GM18519 (cell line): ENCODE measurements around the gene CRTAC1.

Source experiments
- ATAC-seq: cut with Tn5 transposase; IDR thresholded peaks from one replicate; pipeline ENCODE4 v1.9.1; 2021; ENCODE audit warnings: mild to moderate bottlenecking, moderate library complexity; ENCODE audit not compliant: unreplicated experiment, low FRiP score

CRTAC1 gene, protein sequence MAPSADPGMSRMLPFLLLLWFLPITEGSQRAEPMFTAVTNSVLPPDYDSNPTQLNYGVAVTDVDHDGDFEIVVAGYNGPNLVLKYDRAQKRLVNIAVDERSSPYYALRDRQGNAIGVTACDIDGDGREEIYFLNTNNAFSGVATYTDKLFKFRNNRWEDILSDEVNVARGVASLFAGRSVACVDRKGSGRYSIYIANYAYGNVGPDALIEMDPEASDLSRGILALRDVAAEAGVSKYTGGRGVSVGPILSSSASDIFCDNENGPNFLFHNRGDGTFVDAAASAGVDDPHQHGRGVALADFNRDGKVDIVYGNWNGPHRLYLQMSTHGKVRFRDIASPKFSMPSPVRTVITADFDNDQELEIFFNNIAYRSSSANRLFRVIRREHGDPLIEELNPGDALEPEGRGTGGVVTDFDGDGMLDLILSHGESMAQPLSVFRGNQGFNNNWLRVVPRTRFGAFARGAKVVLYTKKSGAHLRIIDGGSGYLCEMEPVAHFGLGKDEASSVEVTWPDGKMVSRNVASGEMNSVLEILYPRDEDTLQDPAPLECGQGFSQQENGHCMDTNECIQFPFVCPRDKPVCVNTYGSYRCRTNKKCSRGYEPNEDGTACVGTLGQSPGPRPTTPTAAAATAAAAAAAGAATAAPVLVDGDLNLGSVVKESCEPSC

DNA sequence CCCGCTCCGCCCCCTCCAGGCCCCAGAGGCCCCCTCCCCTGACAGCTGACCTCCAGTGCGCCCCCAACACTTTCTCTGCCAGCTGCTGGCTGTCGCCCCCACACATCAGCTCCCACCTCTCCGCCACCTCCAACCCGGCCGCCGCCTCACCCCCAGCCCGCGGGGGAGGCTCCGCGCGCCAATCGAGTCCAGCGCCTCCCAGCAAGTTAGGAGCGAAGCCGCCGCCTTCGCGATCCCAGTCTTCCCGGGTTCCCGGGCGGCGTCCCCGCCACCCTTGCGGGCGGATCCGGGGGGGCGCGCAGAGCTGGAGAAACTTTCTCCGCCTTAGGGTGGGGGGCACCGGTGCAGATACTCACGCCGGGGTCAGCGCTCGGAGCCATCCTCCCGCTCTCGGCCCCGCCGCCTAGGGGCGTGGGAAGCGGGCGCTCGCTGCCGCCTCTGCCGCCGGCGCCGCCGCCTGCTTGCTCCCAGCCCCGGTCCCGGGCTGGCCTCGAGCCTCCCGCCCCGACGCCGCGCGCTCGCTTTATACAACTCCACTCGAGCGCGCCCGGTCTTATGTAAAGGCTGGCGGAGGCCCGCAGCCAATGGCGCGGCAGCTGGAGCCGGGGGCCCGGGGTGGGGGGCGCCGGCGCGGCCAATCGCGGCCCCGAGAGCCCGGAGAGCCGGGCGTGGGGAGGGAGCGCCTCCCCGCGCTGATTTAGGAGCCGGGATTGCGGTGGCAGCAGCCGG lies at the start of gene CRTAC1:
Gene CRTAC1 (minus strand): TSS at position 529 of the 729 bp plus-strand sequence. CDS start 149 bp downstream, at position 380.
- no peak for ATAC-seq

DNA sequence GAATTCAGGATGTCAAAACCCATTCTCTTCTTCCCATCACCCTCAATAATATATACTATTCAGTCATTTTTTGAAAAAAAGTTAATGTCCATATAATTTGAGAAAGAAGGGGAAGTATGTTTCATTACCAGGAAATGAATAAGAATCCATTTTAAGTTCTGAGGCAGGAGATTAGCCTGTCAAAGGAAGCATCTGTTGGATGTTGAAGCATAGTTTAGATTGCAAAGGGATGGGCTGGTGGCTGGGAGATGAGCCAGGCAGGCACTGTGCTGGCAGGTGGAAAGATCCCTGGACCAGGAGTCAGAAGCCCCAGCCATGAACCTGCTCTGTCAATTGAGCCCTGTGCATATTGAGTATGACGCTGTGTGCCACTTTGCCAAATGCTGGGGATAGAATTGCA lies 48.4 kb upstream of the CRTAC1 start:
- no peak for ATAC-seq

DNA sequence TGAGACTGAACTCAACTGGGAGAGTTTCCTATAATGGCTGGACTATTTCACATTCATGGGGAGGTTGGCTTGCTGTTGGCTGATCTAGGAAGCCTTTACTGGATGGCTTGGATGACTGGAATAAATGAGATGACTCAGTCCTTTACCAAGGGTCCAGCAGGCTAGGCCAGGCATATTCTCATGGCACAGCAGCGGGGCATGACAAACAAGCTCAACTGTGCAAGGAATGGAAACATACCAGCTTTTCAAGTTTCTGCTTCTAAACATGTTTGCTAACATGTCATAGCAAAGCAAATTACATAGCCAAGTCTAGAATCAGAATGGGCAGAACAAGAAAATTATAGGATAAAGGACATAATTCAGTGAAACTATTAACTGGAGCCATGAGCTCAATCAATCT lies 46.8 kb upstream of the CRTAC1 start:
- no peak for ATAC-seq

DNA sequence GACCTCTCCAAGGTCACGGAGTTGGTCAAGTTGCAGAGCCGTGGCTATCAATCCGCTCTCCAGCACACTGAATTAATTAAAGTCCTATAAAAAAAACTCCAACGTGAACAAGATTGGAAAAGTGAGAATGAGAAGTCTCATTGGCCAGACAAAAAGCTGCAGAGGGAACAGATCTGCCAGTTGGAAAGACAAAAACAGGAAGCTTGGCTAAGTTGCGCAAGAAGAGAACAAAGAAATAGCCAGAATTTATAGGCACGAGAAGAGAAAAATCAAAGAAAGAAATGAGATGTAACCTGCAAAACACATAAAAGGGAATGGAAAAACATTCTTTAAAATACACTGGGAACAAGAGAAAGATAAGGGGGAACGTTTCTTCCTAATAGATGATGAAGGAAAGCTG lies 45.7 kb upstream of the CRTAC1 start:
- ATAC-seq = no peak

DNA sequence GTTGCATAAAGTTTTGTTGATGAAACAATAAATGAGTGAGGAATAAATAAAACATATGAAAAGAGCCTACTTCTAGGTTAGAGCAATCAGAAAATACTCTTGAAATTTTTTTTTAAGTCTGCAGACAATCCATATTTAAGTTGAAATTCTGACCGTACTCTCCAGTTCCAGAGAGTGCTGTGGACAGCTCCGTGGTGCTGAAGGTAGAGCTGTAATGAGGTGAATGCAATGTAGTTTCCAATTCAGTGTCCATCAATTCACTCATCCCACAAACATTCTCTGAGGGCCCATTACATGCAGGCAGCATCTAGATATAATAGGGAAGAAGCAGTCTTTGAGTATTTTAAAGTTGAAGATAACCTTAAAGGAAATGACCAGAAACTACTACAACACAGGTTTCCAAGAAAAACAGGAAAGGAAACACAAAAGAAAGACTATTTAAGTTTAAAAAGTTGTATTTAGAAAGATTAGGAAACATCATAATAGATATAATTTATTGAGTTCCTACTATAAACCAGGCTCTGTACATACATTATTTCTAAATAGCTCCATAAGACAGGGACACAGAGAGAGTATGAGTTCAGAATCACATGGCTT lies 44.0 kb upstream of the CRTAC1 start:
- no peak for ATAC-seq

DNA sequence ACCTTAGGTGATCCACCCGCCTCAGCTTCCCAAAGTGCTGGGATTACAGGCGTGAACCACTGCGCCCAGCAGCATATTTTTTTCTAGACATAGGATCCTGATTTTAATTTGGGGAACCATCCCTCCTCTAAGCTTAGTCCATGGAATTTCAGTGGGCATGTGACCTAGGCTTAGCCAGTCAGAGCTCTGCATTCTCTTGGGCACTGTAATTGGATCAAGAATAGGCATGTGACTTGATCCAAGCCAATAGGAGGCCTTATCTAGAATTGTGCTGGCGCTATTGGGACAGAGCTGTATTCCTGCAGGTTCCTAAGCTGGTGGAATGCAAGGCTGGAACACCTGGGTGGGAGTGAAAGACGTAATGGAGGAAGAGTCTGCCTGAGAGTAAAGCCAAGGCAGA lies 36.7 kb upstream of the CRTAC1 start:
- ATAC-seq = no peak

DNA sequence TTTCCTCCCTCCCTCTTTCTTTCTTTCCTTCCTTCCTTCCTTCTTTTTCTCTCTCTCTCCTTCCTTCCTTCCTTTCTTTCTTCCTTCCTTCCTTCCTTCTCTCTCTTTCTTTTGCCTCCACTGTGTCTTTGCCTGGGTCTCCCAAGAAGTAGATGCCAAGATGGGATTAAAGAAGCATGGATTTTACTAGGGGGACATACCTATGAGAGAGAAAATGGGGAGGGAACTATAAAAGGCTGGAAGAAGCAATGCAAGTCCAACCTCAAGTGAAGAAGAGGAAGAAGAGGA lies 33.3 kb upstream of the CRTAC1 start:
- no peak for ATAC-seq

DNA sequence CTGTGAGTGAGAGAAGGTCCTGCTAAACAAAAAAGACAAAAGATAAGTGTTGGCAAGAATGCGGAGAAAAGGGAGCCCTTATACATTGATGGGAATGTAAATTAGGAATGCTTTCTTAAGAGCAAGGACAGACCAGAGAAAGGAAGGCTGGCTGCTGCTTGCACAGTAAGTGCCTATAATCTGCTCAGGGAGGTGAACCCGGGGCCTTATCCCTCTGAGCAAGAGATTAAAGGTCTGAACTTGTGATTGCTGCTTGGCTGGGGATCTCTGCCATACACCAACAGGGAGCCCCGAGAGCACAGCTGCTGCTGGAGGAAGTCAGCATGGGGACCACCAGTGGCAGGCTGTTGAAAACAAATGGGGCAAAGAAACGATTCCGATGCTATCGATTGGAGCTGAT lies 32.0 kb upstream of the CRTAC1 start:
- no peak for ATAC-seq

DNA sequence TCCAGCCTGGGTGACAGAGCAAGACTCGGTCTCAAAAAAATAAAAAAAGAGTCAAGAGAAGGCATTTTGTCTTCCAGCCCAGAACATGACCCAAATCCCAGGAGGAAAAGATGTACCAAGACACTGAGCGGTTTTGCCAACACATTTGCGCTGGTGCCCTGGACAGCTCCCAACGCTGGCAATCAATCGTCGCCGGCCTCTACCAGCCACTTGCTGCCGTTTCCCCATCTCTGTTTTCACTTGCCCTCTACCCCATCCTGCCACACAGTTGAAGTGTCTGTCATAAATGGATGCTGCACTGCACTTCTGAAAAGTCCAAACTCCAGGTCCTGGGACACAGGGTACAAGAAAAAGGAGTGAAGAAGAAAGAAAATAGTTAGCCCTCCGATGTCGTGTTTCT lies 29.7 kb upstream of the CRTAC1 start:
- ATAC-seq = no peak

DNA sequence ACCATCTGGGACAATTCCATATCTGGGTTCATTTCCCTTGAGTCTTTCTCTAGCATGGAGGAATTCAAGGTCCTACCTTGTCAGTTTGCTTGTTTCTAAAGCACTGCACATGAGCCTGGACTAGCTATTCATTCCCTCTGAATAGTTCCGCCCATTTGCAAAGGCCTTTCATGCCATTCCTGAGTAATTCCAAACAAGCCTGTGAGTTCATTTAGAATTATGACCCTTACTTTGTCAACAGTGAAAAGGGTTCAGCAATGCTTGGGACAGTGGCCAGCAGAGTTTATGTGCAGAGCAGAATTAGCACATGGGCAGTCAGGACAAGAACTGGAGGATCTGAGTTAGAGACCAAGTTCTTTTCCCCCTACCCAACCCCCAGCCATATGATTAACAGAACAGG lies 27.9 kb upstream of the CRTAC1 start:
- ATAC-seq = no peak

DNA sequence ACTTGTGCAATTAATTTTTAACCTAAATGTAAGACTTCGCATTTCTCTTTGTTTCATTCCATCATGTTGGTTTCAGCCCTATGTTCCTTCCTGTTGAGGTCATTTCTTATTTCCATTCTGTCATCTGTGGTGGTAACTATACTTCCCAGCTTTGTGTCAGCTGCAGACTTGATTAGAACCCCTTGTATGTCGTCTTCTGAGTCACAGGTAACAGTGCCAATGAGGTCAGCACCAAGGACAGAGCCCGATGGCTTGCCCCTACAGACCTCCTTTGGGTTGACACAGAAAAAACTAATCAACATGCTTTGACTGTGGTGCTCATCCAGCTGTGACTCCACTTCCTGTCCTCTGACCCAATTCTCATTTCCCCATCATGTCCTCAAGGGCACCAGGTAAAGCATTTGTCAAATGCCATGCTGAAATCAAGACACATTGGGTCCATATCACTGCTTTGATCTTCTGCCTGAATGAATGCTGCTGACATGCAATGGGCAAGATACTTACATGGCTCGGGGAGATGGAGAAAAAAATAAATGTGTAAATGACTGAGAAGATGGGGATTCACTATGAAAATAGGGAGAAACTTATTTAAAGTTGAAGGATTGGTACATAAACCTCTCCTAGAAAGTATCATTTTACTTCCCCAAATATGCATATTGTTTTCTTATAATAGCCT lies 25.6 kb upstream of the CRTAC1 start:
- no peak for ATAC-seq

DNA sequence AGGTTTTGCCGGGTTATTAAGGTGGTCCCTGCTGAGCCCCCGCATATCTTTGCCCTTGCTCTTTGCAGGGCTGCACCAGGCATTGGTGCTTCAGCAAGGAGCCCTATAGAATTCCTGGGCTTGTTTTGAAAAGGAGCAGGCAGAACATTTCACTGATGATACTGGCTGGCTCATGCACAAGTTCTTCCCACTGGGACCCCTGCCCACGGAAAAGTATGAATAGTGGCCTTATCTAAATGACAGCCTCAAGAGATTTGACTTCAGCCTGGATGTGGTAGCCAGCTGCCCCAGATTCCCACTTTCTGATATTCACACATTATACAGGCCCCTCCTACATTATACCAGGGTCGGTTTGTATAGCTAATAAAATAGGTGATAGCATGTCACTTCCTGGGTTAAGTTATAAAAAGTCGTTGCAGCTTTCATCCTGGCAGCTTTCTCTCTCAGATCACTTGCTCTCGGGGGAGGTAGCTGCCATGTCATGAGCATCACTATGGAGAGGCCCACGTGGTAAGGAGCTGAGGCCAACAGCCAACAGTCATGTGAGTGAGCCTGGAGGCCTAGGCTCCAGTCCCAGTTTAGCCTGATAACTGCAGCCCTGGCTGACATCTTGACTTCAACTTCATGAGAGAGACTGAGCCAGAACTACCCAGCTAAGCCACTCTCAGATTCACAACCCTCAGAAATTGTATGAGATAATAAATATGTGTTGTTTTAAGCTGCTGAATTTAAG lies 16.8 kb upstream of the CRTAC1 start:
- no peak for ATAC-seq

DNA sequence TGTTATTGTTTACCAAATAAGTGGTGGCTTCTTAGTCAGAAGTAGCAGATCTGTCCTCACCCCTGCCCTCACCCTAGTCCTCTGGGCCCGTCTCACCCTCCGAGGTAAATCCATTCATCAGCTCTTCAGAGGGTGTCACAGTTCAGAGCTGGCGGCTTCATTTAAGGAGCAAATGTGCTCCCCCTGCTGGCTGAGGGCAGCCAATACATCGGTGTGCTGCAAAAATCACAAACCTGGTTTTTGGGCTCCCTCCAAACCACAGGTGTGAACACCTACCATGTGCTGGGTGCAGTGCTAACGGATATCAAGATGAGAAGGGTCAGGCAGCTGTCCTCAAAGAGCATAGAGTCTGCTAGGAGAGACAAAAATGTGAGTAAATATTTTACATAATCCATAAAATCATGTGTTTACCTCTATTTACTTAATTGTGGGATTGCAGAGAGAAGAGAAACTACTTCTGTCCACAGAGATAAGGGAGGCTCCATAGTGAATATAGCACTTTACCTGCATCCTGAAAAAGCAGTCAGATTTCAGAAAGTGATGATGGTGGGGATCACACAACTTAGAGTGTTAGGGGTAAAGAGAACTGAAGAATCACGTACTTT lies 15.5 kb upstream of the CRTAC1 start:
- no peak for ATAC-seq

DNA sequence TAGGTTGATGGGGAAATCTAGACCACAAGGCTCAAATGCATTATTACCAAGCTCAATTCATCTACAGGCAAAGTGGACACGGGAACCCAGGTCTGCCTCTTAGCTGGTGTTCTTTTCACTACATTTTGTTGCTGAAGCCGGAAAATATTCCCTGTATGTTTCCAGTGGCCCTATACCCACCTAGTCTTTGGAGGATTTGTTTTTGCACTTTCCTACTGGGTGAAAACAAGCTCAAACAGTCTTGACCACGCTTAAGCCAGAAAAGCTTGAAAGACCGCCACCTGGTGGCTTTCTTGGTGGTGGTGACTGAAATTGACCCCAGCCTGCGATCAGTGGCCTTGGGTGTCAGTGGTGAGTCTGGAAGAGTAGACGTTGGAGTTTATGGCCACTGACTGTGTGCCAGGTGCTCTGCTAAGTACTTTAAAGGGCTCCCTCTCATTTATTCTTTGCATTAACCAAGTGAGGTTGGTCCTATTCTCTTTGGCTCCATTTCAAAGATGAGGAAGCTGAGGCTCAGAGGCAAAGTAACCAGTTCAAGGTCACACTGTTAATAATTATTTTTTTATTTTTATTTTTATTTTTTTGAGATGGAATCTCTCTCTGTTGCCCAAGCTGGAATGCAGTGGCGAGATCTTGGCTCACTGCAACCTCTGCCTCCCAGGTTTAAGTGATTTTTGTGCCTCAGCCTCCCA lies 11.1 kb upstream of the CRTAC1 start:
- ATAC-seq = no peak

DNA sequence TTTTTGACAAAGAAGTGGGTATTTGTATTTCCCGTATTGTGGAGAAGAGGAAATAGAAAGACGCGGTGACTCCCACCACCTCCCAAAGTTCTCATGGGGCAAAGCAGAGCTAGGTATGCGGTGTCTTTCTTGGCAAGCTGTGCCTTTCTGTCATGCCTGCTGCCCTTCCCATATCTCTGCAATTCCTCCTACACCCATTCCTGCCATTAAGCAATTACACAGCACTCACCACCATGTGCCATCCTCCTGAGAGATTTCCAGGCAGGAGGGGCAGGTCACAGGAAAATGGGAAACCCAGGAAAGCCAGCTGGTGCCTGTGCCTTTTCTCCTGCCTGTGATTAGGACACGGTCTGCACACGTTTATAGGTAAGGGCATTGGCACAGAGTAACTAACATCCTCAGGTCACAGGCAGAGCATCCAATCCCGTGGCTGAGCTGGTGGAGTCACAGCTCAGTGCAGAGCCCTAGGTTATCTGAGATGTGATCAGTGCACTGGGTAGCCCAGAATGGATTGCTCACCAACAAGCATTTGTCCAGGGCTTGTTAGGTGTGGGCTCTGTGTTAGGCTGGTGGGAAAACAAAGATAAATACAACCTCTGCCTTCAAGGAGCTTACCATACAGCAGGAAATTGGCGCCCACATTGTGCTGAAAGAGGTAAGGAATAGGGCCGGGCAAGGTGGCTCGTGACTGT lies 9.4 kb upstream of the CRTAC1 start:
- no peak for ATAC-seq

DNA sequence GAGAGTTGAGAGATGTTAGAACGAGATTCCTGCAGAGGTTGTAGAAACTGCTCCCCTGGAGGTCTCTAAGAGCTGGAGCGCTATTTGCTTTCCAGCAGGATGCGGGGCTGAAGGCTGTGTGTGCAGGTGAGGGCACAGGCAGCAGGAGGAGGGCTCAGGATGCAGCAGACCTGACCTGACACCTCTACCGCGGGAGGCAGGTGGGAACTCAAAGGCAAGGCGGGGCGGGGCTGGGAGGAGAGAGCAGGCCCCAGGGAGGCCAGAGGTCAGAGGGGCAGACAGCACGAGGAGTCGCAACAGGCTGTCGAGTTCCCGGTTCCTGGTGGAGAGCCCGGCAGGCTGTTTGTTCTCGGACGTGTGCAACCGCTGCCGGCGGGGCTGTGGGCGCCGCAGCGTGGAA lies 7.9 kb upstream of the CRTAC1 start:
- ATAC-seq = no peak

DNA sequence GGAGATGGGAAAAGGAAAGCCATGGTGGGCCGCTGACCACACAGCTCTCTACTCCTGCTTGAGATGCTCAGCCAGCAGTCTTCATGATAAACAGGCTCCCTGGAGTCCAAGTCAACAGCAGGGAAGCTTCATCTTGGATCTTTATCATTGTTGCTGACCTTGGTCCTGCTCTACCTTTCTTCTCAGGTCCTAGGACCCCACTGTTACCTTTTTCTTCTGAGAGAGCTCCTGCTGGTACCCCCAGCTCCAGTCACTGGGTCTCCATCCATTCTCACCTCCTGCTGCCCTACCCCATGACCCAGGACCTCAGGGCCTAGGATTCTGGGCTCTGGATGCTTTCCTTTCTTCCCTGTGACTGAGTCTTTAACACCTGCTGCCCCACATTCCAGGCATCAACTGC lies 5.2 kb upstream of the CRTAC1 start:
- ATAC-seq = no peak

DNA sequence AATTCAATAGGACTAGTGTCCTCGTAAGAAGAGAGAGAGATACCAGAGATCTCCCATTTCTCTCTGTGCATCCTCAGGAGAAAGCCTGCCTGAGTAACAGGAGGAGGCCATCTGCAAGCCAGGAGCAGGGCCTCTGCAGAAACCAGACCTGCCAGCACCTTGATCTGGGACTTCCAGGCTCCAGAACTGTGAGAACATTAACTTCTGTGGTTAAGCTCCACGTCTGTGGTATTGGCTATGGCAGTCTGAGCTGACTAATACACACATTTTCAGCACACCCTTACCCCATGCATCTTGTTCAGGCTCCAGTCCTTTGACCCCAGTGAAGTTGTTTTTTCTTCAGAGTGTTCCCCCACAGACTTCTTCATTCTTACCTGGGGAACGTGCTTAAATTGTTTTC lies 3.1 kb upstream of the CRTAC1 start:
- no peak for ATAC-seq

DNA sequence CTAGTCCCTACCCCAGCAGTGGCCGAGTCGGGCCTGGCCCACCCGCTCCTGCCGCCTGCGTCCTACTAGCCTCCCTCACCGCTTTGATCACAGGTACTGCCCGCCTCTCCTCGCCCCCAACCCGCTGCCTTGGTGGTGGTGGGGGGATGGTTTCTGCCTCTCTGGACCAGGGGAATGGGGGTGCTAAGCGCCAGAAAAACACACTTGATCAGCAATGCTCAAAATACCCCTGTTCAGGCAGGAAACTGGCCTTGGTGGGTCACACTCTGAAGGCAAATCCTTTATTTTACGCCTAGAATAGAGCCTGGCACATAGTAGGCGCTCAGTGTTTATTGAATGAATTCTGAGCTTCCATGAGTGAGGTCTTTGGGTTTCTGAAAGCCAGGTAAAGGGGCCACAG lies 1.0 kb upstream of the CRTAC1 start:
- ATAC-seq = no peak
